HG03097 (cell line): ENCODE data around the gene FCGBP.
A peak's percentile ranks its signal among the peaks of the same experiment; 100 is the strongest.
"Not testable (repeated sequence)": the region's sequence is repeated elsewhere in the genome, so short reads cannot be mapped to it uniquely, and the experiment has no call there.

ENCODE experiments used
- ATAC-seq: cut with Tn5 transposase; IDR thresholded peaks from one replicate; pipeline ENCODE4 v1.9.1; 2021; ENCODE audit not compliant: unreplicated experiment, low FRiP score

The FCGBP gene

DNA sequence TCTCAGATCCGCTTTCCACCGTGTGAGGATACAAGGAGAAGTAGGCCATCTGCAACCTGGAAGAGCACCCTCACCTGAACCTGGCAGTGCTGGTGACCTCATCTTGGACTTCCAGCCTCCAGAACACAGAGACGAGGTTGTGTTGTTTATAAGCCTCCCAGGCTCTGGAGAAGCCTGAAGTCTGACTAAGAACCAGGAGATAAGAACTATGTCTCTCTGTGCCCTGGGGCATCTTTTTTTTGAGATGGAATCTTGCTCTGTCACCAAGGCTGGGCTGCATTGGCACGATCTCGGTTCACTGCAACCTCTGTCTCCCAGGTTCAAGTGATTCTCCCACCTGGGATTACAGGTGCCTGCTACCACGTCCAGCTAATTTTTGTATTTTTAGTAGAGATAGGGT is 14.5 kb downstream of the FCGBP start:
- ATAC-seq = no peak

GRCh38 chr19:39918183-39918651 is 16.2 kb downstream of the FCGBP start:
- no peak for ATAC-seq

DNA sequence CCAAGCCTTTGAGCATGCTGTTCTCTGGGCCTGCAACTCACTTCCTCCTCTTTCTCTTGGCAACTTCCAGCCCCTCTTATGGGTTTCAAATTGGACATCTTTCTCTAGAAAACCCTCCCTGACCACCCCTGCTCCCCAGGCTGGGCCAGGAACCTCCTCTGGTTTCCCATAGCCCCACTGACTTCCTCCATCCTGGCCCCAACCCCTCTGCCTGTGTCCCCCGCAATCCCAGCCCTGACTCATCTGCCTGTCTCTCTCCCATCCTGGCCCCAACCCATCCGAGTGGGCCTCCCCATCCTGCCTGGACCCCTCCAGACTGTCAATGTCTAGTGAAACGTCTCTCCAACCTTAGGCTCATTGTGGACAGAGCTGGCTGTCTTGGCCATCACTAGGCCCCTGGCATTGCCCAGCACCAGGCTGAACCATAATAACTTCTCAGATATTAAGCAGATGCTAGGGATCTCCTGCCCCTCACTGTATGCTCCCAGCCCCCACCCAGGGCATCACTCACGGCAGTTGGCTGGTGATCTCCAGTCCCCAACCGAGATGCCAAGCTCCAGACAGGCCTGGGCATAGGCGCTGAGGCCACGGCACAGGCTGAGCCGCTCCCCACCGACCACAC is 16.8 kb downstream of the FCGBP start:
- no peak for ATAC-seq

DNA sequence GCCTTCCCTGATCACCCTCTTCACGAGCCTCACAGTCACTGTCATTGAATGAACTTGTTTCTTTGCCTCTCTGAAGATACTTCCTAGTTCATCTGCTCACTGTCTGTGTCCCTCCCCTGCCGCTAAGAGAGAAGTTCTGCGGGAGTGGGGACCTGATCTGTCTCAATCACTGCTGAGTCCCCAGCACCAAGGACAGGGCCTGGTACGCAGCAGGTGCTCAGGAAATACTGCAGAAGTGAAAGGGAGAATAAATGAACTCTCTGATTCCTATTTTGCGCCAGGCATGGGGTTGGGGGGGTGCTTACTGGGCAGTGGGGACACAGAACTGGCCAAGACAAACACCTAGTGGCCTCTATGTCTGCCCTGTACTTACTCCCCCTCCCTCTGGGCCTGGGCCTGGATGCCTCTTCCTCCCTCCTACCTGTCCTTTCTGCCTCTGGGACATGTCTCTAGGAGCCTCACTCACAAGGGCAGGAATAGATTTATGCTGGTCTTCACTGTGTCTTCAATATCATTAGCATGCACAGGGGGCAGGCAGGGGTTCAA is 17.5 kb downstream of the FCGBP start:
- no peak for ATAC-seq

GRCh38 chr19:39916236-39916635 is 18.2 kb downstream of the FCGBP start:
- no peak for ATAC-seq

DNA sequence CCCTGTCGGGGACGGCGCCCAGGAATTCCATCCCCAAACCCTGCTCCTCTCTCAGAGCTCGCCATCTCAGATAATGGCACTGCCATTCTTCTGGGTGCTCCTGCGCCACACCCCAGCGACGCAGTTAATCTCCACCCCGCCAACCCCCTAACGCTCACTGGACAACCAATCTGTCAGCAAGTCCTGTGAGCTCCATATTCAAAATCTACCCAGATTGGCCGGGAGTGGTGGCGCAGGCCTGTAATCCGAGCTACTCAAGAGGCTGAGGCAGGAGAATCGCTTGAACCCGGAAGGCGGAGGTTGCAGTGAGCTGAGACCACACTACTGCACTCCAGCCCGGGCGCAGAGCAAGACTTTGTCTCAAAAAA is 18.6 kb downstream of the FCGBP start:
- ATAC-seq = no peak

GRCh38 chr19:39915101-39915847 is 19.2 kb downstream of the FCGBP start:
- ATAC-seq = no peak

GRCh38 chr19:39913682-39914333 is 20.6 kb downstream of the FCGBP start:
- no peak for ATAC-seq

DNA sequence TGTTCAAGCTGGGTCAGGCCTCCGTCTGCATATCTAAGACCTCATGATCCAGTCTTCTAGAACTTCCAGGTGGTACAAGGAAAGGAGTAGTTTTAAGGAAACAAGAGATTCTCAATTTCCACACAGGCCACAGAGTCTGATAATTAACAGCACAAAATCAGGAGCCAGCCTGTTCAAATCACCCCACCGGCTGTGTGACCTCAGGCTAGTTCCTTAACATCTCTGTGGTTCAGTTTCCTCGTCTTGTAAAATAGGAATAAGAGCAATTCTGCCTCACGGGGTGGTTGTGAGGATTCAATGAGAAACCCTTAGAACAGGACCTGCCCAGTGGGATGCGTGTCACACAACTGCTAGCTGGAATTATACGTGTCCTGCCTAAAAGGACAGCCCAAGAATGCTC is 25.6 kb downstream of the FCGBP start:
- ATAC-seq = no peak

DNA sequence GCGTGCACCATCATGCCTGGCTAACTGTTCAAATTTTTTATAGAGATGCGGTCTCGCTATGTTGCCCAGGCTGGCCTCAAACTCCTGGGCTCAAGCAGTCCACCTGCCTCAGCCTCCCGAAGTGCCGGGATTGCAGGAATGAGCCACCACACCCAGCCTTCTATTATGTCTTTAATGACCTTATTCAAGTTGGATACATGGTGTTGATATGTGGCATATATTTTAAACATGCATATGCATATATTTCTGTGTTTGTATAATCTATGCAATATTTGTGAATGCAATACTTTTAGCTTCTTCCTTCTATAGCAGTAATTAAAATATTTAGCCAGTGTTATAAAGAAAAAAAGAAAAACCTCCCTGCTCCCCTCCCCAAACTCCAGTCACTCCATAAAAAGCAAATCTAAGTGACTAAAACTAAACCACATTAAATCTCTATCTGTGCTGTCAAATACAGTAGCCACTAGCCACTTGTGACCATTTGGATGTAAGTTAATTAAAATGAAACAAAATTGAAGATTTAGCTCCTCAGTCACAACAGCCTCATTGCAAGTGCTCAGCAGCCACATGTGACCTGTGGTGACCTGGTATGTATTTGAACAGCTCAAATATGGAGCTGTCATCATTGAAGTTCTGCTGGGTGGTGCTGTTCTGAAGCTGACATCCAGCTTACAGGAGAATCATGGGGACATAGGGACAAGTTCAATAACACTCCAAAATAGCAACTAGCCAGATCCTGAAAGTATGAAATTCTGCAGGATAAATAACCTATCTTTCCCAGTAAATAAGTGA is 27.4 kb downstream of the FCGBP start:
- no peak for ATAC-seq

GRCh38 chr19:39906283-39906682 is 28.2 kb downstream of the FCGBP start:
- ATAC-seq = no peak

GRCh38 chr19:39903486-39904091 is 30.8 kb downstream of the FCGBP start:
- not testable (repeated sequence) for ATAC-seq

DNA sequence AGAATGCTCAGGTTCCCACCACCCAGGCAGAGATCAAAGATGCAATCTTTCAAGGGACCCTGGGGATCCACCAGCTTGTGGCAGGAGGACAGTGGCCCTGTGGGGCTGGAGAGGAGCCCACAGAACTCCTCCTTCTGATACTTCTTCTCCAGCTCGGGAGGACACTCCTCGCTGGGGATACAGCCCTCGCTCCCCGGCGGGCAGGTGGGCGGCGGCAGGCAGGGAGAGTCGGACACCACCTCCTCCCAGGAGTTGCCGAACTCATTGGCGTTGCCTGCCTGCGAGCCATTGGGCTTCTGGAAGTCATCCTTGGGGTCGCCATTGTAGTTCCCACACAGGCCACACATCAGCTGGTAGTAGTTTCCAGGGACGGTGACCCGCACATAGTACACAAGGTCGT is 32.1 kb downstream of the FCGBP start:
- not testable (repeated sequence) for ATAC-seq

DNA sequence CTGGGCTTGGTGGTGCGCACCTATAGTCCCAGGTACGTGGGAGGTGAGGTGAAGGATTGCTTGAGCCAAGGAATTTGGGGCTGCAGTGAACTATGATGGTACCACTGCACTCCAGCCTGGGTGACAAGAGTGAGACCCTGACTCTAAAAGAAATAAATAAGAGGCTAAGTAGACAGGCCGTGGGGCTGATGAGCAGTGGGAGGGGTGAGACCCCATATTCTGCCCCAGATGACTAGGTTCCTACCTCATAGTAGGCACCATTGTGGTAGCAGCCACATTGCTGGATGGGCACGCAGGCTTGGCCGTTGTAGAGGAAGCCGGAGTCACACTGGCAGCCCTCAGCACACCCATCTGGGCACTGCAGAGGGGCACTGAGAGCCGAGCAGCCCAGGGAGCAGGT is 32.8 kb downstream of the FCGBP start:
- not testable (repeated sequence) for ATAC-seq

- not testable (repeated sequence) for ATAC-seq
Measured at GRCh38 chr19:39898858-39899257, 35.6 kb downstream of the FCGBP start.

DNA sequence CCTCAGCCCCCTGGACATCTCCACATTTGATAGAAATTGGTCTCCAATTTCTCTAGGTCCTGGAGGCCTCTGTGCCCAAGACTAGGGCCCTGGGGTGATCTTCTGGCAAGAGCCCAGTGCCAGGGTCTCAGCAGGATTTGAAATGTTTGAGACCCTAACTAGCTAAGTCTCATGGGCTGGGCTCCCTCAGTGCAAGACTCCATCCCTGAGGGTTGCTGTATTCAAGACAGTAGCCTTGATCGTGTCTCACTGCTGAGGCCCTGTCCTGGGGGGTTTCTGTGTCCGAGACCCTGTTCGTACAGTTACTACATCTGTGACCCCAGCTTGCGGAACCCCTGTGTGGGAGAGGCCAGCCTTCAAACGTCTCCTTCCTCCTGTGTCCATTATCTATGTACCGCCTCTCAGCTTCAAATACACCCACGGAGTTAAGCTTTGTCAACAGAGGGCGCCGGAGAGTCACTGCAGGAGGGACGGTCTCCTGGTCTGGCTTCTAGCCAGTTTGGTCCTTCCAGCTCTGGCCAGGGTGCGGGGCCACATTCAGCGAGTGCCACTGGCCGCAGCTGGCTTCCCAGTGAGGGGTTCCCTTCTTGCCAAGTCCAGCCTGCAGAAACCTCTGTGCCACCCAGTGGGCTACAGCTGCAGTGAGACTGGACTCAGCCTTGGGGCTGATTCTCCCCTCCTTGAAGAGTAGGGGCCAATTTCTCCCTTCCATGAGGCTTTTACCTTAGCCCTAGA is 36.8 kb downstream of the FCGBP start:
- ATAC-seq = peak; percentile 52

DNA sequence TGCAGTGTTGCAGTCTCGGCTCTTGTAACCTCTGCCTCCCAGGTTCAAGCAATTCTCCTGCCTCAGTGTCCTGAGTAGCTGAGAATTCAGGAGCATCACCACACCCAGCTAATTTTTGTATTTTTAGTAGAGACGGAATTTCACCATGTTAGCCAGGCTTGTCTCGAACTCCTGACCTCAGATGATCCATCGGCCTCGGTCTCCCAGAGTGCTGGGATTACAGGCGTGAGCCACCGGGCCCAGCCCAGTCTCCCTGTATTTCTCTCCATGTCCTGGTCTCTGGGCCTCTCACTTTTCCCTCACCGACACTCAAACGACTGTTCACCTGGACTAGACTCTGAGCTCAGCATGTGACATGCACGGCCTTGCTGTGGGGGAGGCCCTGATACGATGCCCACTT is 39.3 kb downstream of the FCGBP start:
- not testable (repeated sequence) for ATAC-seq

DNA sequence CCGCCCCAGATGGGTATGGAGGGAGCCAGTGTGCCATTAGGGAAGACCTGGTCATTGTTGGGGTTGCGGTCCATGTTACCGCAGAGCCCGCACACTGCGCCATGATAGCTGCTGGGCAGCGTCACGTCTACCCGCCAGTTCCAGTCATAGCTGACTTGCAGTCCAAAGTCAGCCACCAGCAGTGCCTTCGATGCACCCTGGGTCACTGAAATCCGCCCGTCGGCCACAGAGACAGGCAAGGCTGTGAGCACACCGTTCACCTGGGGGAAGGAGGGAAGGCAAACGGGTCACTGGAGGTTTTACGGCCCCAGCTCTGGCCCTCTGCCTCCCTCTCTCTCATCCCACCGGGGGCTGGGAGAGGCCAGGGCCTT is 40.2 kb downstream of the FCGBP start:
- ATAC-seq = not testable (repeated sequence)

GRCh38 chr19:39893366-39894235 is 40.8 kb downstream of the FCGBP start:
- ATAC-seq = not testable (repeated sequence)
